ENCODE data around the gene CCDC34.

CCDC34 gene

GRCh38 chr11:27392278-27393114 is 29.5 kb upstream of the CCDC34 start:
- DNase-seq: no peak

GRCh38 chr11:27391331-27392015 is 28.5 kb upstream of the CCDC34 start:
- DNase-seq: no peak

GRCh38 chr11:27390318-27391295 is 27.6 kb upstream of the CCDC34 start:
- no peak for DNase-seq

DNA sequence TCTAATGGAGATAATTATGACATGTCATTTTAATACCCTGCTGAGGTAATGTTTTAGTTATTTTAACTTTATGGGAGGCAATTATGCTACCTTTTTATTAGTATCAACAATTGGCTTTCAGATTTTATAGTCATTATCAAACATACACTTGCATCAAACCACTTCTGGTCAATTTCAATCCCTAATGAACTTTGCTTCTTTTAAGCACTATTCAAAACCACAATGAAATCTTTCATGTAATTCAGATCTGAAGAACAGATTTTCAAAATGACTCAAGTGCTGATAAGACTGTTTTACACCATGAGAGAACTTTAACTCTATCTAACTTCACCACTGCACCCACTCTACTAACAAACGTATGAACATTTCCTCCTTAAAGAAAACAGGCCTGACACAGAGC is 25.9 kb upstream of the CCDC34 start:
- no peak for DNase-seq

DNA sequence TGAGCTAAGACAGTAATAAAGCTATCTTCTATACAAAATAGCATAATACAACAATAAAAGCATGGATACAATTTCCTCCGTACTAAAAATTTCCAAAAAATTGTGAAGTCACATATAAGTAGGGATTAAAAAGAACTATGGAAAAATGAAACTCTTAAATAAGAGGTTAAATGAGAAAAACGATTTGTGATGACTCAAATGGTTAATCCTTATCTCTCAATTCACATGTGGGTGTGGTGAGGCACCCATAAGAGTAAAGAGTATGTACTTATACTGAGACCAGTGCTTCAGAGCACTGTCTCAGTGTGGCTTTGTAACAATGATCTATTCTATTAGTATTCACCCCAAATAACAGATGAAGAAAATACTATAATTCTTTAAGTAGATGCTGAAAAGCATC is 25.0 kb upstream of the CCDC34 start:
- DNase-seq: no peak

- no peak for DNase-seq
Measured at GRCh38 chr11:27387362-27387761, 24.3 kb upstream of the CCDC34 start.

- no peak for DNase-seq
Measured at GRCh38 chr11:27386181-27386845, 23.3 kb upstream of the CCDC34 start.

DNA sequence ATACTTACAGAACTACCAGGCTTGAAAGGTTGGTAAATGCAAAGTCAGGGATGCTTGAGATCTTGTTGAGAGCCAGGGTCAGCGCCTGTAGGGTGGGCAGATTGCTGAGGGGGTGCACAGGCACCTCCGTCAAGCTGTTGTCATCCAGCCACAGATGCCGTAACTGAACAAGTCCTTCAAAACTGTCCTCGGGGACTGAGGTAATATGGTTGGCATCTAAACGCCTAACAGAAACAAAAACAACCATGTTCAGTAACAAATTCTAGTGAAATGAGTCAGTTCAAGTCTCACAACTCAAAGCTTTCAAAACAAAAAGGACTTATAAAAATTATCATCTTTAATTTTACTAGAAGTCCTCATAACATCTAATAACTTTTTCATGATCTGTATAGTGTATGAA is 22.2 kb upstream of the CCDC34 start:
- peak; percentile 90 for DNase-seq

DNA sequence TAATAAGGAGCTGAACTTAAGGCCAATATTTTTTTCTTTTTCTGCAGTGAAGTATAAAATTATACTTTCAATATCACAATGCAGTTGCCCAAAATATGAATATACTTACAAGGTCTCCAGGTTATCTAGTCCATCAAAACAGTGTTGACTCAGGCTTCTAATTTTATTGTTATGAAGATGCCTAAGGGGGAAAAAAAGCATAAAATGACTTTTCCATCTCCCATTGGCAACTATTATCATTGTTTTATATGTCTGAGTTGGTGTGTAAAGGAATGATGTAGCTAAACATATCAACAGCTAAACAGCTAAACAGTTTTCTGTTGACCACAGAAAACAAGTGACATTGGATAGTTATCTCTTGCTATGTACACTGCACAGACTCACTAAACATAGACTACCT is 21.2 kb upstream of the CCDC34 start:
- no peak for DNase-seq

GRCh38 chr11:27383645-27384044 is 20.6 kb upstream of the CCDC34 start:
- no peak for DNase-seq

- no peak for DNase-seq
Measured at GRCh38 chr11:27381238-27381666, 18.2 kb upstream of the CCDC34 start.

DNA sequence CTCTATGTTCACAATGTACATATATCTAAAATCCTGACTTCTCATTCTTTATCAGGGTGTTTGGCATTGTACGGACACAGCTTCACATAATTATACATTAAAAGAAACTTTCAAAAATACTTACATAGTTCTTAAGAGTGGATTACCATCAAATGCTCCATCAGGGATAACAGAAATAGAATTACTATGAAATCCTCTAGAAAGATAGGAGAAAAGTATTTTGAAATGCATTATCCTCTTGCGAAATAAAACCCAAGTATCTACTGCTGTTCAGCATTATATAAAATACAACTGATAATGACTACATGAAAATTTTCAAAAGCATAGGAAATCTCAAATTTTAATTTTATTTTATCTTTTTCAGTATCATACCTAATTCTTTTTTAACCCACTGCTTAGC is 17.8 kb upstream of the CCDC34 start:
- DNase-seq: no peak

DNA sequence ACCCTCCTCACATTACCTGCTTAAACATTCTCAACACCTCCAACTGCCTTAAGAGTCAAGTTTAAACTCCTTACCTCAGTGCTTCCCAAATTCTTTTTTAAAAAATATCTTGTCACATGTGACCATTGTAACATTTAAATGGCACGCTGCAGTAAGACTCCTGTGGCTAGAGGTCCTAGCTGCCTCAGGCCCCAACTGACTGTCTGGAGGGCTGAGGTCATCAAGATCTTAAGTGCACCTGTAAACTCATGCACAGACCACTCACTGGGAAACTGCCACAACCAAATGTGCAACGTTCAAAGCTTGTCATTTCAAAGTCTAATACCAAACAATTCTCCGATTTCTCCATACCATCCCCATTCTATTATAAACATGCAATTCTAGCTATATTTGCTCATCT is 16.4 kb upstream of the CCDC34 start:
- no peak for DNase-seq

GRCh38 chr11:27375370-27375769 is 12.4 kb upstream of the CCDC34 start:
- DNase-seq: no peak

- DNase-seq: no peak
Measured at GRCh38 chr11:27373856-27374602, 11.0 kb upstream of the CCDC34 start.

DNA sequence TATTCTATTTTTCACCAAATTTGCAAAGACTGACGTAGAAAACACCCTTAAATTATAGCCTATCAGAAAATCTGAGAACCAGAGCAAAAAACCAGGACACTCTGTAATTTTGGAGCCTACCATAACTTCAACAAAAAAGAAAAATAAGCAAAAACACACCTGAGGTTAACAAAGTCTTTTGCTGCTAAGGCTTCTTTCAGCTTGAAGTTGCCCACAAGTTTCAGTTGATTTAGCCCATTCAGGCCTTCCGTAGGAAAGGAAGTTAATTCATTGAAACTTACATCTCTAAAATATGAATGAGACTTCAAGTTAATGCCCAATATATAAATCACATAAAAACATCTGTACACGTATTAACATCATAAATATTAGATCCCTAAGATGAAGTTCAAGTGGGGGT is 10.4 kb upstream of the CCDC34 start:
- no peak for DNase-seq

- DNase-seq: no peak
Measured at GRCh38 chr11:27372164-27372563, 9.1 kb upstream of the CCDC34 start.

DNA sequence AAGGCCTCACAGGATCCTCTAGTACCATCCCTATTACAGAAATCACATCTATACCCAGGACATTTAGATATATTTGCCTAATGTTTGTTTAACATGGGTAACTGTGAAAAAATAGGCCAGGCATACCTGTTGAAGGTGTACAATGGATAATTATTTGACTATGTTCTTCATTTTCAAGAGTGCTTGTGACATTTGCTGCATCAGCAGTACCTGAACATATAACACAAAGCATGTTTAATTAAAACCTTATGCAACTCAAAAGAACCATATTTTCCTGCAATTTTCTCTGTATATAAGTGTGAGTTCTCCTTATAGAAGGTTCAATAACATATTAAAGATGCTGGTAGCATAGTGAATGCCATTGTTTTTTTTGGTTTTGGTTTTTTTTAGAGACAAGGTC is 8.5 kb upstream of the CCDC34 start:
- no peak for DNase-seq

- DNase-seq: no peak
Measured at GRCh38 chr11:27370374-27370773, 7.4 kb upstream of the CCDC34 start.

DNA sequence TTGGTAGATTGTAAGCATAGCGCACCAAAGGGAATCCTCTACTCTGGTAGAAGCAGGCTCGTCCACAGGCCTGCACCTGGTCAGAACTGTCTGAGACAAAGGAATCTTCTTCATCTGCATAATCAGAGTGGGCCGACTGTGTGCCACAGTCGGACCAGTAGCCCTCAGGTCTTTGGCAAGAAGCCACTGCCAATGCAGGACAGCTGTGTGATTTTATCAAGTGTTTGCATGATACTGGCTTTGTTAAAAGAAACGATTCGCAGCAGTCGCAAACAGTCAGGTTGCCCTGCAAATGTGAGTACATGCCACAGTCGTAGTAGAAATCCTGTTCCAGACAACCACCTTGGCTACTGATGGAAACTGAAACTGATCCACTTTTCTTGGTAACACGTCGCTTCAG is 4.9 kb upstream of the CCDC34 start:
- no peak for DNase-seq

GRCh38 chr11:27363576-27364117 is 632 bp upstream of the CCDC34 start:
- DNase-seq: no peak
